ENCODE results near the gene RPL3.
"Not testable (repeated sequence)": the region's sequence is repeated elsewhere in the genome, so short reads cannot be mapped to it uniquely, and the experiment has no call there.

RPL3 gene

DNA sequence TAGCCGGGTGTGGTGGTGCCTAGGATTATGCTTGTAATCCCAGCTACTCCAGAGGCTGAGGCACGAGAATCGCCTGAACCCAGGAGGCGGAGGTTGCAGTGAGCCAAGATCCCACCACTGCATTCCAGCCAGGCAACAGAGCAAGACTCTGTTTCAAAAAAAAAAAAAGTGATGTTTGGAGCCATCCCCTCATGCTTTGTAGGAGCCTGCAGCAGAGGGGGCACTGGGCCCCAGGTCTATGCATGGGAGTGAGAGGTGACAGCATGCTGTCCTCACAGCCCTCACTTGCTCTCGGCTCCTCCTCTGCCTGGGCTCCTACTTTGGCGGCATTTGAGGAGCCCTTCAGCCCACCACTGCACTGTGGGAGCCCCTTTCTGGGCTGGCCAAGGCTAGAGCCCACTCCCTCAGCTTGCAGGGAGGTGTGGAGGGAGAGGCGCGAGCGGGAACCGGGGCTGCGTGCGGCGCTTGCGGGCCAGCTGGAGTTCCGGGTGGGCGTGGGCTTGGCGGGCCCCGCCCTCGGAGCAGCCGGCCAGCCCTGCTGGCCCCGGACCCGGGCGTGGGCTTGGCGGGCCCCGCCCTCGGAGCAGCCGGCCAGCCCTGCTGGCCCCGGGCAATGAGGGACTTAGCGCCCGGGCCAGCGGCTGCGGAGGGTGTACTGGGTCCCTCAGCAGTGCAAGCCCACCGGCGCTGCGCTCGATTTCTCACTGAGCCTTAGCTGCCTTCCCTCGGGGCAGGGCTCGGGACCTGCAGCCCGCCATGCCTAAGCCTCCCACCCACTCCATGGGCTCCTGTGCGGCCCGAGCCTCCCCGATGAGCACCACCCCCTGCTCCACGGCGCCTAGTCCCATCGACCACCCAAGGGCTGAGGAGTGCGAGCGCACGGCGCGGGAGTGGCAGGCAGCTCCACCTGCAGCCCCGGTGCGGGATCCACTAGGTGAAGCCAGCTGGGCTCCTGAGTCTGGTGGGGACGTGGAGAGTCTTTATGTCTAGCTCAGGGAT is 38.0 kb upstream of the RPL3 start:
- not testable (repeated sequence) for H3K4me1 Mint-ChIP-seq (ENCODE audit: low read depth); H3K27me3 Mint-ChIP-seq; H3K27ac Mint-ChIP-seq; DNase-seq; H3K36me3 Mint-ChIP-seq (ENCODE audit: low read depth); H3K9me3 Mint-ChIP-seq; H3K4me3 Mint-ChIP-seq

DNA sequence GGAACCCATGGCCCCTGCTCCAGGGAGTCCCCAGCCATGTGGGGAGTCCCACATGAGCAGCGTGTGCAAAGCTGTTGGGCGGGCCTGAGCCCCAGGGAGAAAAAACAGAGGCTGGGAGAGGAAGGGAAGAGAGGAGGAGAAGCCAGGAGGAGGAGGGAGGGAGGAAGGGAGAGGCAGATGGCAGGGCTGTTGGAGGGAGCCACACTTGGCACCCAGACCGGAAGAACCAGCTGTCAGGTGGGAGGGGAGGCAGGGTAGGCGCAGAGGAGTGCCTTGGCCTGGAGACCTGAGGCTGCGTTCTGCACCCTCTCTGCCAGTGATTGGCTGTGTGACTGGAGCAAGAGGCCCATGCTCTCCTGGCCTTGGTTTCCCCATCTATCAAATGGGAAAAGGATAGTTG is 37.0 kb upstream of the RPL3 start:
- H3K27me3 Mint-ChIP-seq: peaks cover 6% of the 10 kb centered on the region
- DNase-seq: no peak
- H3K27ac Mint-ChIP-seq: no peak overlapping the region
- H3K4me1 Mint-ChIP-seq (ENCODE audit: low read depth): no peaks in the 10 kb centered on the region
- no peak overlapping the region for H3K4me3 Mint-ChIP-seq
- no peaks in the 10 kb centered on the region for H3K9me3 Mint-ChIP-seq
- H3K36me3 Mint-ChIP-seq (ENCODE audit: low read depth): no peaks in the 10 kb centered on the region

DNA sequence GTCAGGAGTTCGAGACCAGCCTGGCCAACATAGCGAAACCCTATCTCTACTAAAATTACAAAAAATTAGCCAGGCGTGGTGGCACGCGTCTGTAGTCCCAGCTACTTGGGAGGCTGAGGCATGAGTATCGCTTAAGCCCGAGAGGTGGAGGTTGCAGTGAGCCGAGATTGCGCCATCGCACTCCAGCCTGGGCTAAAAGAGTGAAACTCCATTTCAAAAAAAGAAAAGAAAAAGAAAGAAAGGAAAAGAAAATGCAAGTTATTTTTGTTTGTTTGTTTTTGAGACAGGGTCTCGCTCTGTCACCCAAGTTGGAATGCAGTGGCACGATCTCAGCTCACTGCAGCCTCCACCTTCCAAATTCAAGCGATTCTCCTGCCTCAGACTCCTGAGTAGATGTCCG is 36.4 kb upstream of the RPL3 start:
- H3K9me3 Mint-ChIP-seq; H3K36me3 Mint-ChIP-seq (ENCODE audit: low read depth); H3K27me3 Mint-ChIP-seq; H3K4me1 Mint-ChIP-seq (ENCODE audit: low read depth); H3K27ac Mint-ChIP-seq; H3K4me3 Mint-ChIP-seq; DNase-seq: not testable (repeated sequence)

DNA sequence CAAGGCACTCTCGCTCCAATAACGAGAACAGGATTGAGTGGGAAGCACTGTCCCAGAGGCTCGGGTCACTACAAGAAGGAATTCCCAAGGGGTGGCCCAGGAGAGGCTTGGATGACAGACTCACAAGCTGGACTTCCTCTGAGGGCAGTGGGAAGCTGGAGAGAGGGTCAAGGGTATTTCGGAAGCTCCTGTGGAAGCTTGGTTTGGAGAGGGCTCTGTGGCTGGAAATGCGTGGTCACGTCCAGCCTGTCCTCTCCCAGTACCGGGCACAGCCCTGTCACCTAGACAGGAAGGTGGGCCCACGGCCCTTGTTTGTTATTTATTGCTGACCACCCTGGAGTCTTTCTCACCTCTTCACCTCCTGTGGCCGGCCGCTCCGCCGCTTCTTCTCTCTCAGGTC is 35.7 kb upstream of the RPL3 start:
- DNase-seq: no peak
- H3K27ac Mint-ChIP-seq: no peak overlapping the region
- no peak overlapping the region for H3K4me3 Mint-ChIP-seq
- H3K9me3 Mint-ChIP-seq: no peaks in the 10 kb centered on the region
- H3K27me3 Mint-ChIP-seq: peaks cover 16% of the 10 kb centered on the region
- peaks cover 5% of the 10 kb centered on the region for H3K4me1 Mint-ChIP-seq (ENCODE audit: low read depth)
- no peaks in the 10 kb centered on the region for H3K36me3 Mint-ChIP-seq (ENCODE audit: low read depth)

DNA sequence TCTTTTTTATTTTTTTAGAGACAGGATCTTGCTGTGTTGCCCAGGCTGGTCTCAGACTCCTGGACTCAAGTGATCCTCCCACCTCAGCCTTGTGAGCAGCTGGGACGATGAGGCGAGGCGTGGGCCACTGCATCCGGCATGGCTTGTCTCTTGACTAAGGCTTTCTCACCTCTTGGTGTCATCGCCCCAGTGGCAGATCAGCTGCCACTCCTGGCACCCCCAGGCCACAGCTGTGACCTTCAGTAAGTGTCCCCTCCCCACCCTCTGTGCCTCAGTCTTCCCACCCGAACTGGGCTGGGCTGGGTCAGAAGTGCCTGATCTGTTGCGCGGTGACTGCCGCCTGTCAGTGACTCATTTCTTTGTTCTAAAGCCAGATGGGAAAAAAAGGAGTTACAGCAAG is 33.9 kb upstream of the RPL3 start:
- Mint-ChIP-seq H3K27ac (no peak overlapping the region), H3K36me3 (ENCODE audit: low read depth) (no peaks in the 10 kb centered on the region), H3K4me3 (no peak overlapping the region), H3K4me1 (ENCODE audit: low read depth) (peaks cover 12% of the 10 kb centered on the region), H3K9me3 (no peaks in the 10 kb centered on the region), H3K27me3 (peaks cover 26% of the 10 kb centered on the region)
- no peak for DNase-seq

DNA sequence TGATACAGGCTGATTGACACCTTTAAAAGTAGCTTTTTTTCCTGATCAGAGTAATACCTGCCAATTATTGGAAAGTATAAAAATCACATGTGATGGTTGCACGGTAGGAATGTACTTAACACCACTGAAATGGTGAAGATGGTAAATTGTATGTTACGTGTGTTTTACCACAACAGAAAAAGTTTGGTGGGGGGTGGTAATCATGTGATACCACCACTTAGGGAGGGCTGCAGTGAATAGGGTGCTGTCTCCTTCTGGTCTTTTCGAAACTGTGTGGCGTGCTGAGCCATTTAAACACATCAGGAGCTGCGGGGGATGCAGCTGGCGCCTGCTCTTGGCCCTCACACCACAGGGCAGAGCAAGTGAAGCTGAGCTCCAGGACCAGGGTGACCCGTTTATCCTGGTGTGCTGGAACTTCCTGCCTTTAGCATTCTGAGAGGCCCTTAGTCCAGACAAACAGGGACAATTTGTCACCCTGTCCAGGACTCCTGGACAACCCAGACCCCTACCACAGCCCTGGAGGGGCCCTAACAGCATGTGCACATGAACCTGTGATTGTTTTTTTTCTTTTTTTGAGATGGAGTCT is 33.0 kb upstream of the RPL3 start:
- Mint-ChIP-seq H3K9me3 (no peaks in the 10 kb centered on the region), H3K36me3 (ENCODE audit: low read depth) (no peaks in the 10 kb centered on the region), H3K27me3 (peaks cover 26% of the 10 kb centered on the region), H3K4me1 (ENCODE audit: low read depth) (peaks cover 12% of the 10 kb centered on the region), H3K27ac (no peak overlapping the region), H3K4me3 (no peak overlapping the region)
- DNase-seq: no peak

DNA sequence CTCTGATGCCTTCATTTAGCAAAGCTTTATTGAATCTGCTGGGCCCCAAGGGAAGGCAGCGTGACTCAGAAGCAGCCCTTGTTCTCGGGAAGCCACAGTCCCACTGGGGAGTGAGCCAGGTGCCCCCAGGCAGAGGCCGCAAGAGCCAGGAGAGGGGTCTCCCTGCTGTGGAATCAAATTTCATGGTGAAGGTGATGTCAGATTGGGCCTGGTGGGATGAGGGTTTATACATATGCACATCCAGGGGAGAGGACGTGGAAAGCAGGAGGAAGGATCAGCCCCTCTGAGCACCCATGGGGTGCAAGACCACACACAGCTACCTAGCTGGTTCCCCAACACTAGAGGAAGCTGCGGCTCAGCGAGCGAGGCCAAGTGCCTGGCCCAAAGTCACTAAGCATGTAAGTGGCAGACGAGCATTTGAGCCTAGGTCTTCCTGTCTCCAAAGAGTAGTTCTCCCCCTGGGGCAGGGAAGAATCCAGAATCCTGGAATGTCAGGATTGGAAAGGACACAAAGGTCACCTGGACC is 32.3 kb upstream of the RPL3 start:
- Mint-ChIP-seq H3K4me1 (ENCODE audit: low read depth) (peaks cover 12% of the 10 kb centered on the region), H3K4me3 (no peak overlapping the region), H3K36me3 (ENCODE audit: low read depth) (no peaks in the 10 kb centered on the region), H3K9me3 (no peaks in the 10 kb centered on the region), H3K27me3 (peaks cover 26% of the 10 kb centered on the region), H3K27ac (no peak overlapping the region)
- DNase-seq: no peak

DNA sequence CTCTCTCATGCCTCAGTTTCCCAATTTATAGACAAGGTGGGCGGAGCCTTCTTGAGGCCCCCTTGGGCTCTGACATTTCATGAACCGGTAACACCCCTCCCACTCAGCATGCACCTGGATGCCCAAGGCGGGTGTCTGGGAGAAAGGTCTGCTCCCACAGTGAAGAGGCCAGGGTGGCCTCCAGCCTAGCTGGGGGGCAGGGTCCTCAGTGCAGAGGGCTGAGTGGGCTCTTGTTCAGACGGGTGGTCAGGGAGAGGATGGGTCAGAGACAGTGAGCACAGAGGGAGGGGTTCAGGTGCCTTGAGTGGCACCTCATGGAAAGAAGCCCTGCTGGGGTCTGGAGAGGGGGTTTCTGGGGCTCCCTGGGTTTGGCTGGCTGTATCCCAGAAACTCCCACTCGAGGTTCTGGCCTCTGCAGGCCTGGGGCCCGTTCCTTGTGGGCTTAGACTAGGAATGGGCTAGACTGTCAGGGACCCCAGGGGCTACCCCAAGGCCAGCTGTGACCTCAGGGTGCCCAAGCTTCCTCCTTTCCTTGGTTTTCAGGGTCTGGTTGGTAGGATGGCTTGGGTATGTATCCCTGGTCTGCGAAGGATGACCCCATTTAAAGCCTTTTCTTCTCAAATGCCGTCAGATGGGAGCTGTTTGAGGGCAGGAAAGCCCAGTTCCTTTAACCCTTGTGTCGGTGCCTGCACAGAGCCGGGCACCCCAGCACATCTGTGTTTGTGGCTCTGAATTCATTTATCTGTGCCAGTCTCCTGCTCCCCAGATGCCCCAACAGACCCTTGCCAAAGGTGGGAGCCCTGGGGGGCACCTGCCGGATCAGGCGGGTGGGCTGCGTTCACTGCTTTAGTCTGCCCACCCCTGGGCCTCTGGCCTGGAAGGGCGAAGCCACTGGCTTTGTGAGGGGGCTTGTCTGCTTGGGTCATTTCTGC is 31.6 kb upstream of the RPL3 start:
- Mint-ChIP-seq H3K27me3 (peaks cover 26% of the 10 kb centered on the region), H3K9me3 (no peaks in the 10 kb centered on the region), H3K36me3 (ENCODE audit: low read depth) (no peaks in the 10 kb centered on the region), H3K27ac (no peak overlapping the region), H3K4me3 (peak overlapping the region; percentile 72), H3K4me1 (ENCODE audit: low read depth) (peaks cover 12% of the 10 kb centered on the region)
- DNase-seq: no peak

DNA sequence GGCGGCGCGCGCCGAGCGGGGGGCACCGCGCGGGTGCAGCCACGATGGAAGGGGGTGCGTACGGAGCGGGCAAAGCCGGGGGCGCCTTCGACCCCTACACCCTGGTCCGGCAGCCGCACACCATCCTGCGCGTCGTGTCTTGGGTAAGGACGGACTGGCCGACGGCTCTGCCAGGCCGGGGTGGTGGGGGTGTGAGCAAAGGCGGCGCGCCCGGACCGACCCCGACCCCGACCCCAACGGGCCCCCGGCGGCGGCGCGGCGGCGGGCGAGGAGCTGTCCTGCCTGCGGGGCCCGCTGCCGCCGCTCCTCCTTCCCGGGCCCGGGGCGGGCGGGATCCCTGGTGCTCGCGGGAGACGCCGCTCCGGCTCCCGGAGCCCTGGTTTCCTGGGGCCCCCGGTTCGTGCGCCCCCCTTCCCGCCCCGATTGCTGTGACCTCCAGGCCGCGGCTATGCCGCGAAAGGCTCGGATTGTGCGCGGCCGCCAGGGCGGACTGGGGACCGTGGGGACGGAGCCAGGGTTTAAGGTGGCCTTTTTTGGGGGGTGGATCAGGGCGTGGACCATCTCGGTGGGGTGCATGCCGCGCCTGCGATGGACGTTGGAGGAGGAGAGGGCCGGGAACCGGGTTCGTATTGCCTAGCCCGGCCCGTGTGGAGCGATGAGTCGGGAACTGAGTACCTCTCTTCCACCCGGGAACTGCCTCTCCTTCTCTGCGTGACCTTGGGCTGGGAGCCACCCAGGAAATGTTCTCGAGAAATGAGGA is 30.7 kb upstream of the RPL3 start, which contains the start of gene SYNGR1:
Gene SYNGR1, plus strand, starts transcription at position 25 of the 760 bp plus-strand sequence. Its CDS starts 20 bp downstream, at position 45.
- no peaks in the 10 kb centered on the region for H3K9me3 Mint-ChIP-seq
- peaks cover 12% of the 10 kb centered on the region for H3K4me1 Mint-ChIP-seq (ENCODE audit: low read depth)
- peaks cover 26% of the 10 kb centered on the region for H3K27me3 Mint-ChIP-seq
- DNase-seq: peak; percentile 47
- no peaks in the 10 kb centered on the region for H3K36me3 Mint-ChIP-seq (ENCODE audit: low read depth)
- H3K27ac Mint-ChIP-seq: peak within 1 kb of the TSS; percentile 40
- H3K4me3 Mint-ChIP-seq: peak within 1 kb of the TSS; percentile 76

DNA sequence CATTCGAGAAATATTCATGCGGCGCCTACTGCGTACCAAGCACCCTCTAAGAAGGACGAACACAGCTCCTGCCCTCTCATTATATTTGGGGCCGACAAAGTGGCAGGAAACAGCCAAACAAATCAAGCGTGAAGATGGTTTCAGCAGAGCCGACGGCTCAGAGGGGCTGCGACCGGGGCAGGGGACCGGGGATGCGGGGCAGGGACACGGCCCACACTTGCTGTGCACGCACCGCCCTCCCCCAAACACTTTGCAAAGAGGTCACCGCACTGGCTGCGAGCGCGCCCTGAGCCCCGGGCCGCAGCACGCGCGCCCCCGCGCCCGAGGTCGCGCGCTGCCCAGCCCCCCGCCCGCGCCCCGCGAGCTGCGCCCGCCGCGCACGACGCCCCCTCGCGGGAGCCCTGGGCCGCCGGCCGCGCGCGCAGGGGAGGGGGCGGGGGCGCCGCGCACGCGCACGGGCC is 30.1 kb upstream of the RPL3 start:
- peaks cover 26% of the 10 kb centered on the region for H3K27me3 Mint-ChIP-seq
- no peaks in the 10 kb centered on the region for H3K9me3 Mint-ChIP-seq
- H3K36me3 Mint-ChIP-seq (ENCODE audit: low read depth): no peaks in the 10 kb centered on the region
- peaks cover 12% of the 10 kb centered on the region for H3K4me1 Mint-ChIP-seq (ENCODE audit: low read depth)
- DNase-seq: peak; percentile 54
- H3K4me3 Mint-ChIP-seq: peak overlapping the region; percentile 76
- peak overlapping the region; percentile 40 for H3K27ac Mint-ChIP-seq

DNA sequence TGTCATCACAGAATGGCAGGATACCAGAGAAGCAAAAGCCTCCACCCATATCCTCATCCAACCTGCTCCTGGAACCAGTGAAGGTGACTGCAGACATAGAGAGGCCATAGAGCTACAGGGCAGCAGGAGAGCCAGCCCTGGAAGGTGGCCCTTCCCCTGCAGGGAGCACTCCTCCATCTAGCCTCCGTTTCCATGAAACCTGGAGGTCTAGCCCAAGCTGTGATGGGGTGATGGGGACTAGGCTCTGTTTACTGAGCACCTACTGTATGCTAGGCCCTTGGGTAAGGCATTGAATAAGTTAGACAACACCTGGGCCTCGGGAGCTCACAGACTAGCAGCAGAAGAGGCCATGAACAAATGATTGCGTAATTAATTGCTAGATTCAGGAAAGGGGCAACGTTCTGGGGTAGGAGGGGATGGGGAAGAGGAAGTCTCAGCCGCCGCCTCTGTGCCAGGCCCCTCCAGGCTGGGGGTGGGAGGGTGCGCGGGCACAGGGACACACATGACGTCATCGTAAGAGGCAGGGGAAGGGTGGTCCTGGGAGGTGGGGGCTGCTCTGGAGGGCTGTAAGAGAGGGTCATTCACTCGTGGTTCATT is 29.6 kb upstream of the RPL3 start:
- Mint-ChIP-seq H3K27me3 (peaks cover 26% of the 10 kb centered on the region), H3K4me1 (ENCODE audit: low read depth) (peaks cover 12% of the 10 kb centered on the region), H3K4me3 (peak overlapping the region; percentile 76), H3K9me3 (no peaks in the 10 kb centered on the region), H3K27ac (peak overlapping the region; percentile 40), H3K36me3 (ENCODE audit: low read depth) (no peaks in the 10 kb centered on the region)
- no peak for DNase-seq

DNA sequence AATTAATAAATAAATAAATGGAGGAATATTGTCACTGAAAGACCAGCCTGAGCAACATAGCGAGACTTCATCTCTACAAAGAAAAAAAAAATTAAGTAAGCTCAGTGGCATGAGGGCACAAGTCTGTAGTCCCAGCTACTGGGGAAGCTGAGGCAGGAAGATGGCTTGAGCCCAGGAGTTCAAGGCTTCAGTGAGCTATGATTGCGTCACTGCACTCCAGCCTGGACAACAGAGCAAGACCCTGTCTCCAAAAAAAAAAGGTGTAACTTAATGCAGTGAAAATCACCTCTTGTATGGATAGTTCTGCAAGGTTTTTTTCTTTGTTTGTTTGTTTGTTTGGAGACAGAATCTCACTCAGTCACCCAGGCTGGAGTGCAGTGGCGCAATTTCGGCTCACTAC is 25.8 kb upstream of the RPL3 start:
- no peaks in the 10 kb centered on the region for H3K9me3 Mint-ChIP-seq
- H3K27me3 Mint-ChIP-seq: peaks cover 14% of the 10 kb centered on the region
- peaks cover 11% of the 10 kb centered on the region for H3K4me1 Mint-ChIP-seq (ENCODE audit: low read depth)
- H3K27ac Mint-ChIP-seq: no peak overlapping the region
- H3K4me3 Mint-ChIP-seq: no peak overlapping the region
- no peak for DNase-seq
- no peaks in the 10 kb centered on the region for H3K36me3 Mint-ChIP-seq (ENCODE audit: low read depth)

DNA sequence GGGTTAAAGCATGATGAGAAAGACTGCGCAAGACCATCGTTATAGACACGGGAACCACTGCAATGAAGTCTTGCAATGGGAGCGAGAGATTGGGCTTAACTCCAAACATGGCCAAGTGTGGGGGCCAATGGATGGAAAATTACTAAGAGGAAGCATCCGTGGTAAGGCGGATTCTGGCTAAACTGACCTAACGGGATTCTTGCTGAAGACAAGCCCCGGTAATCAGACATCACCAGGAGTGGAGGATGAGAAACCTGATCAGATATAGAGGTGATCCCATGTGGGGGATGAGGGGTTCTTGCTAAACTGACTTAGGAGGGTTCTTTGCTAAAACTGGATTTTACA is 24.6 kb upstream of the RPL3 start:
- peaks cover 6% of the 10 kb centered on the region for H3K4me1 Mint-ChIP-seq (ENCODE audit: low read depth)
- no peak for DNase-seq
- peaks cover 9% of the 10 kb centered on the region for H3K27me3 Mint-ChIP-seq
- H3K36me3 Mint-ChIP-seq (ENCODE audit: low read depth): no peaks in the 10 kb centered on the region
- H3K9me3 Mint-ChIP-seq: no peaks in the 10 kb centered on the region
- no peak overlapping the region for H3K4me3 Mint-ChIP-seq
- no peak overlapping the region for H3K27ac Mint-ChIP-seq
